HG03196 (cell line): ENCODE measurements around the gene DNAJB4.
A peak's percentile ranks its signal among the peaks of the same experiment; 100 is the strongest.

Source experiments
- ATAC-seq: cut with Tn5 transposase; IDR thresholded peaks from one replicate; pipeline ENCODE4 v1.9.1; 2021; ENCODE audit not compliant: unreplicated experiment

Gene DNAJB4

DNA sequence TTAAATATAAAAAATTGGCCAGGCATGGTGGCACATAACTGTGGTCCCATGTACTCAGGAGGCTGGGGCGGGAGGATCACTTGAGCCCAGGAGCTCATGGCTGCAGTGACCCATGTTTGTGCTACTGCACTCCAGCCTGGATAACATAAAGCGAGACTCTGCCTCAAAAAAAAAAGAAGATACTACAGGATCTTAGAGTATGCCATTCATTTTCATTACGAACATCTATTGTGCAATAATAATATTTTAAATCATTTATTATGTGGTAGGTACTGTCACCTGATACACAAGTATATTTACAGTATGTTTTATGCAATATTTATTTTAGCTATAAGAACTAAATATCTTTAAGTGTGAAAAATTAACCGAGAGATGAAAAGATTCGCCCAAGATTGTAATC lies 31.7 kb downstream of the DNAJB4 start:
- no peak for ATAC-seq

DNA sequence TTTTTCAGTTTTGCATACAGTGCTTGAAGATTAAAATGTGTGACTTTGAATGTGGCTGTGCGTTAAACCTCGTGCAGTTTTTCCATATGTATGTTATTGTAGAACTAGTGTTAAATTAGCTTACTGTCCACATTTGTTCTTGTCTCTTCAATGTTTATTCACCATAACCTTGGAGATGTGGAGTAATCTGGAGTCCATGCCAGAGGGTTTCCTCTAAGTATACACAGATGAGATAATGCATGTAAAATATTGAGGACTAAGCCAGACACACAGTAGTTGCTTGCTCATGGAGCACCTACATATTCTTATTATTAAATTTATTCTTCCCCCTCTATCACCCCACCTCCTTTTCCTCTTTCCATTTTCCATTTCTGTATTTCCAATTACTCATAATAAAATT lies 33.3 kb downstream of the DNAJB4 start:
- no peak for ATAC-seq

DNA sequence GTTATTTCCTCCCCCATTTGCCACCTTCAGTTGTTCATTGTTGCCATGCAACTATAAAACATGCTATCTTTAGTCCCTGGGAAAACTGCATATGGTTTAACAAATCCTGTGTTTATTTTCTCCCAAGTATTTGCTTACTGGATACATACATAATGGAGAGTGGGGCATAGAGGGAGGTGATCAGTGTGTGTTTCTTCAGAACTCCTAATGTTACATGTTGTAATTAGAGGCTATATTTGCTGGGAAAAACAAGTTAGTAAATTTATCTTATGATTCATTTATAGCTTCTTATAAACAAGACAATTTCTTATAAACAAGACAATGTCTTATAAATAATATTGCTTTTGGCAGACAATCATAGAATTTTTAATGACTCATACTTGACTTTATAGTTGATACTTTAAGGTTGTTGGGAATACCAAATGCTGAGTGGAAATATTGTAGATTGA lies 33.8 kb downstream of the DNAJB4 start:
- ATAC-seq = no peak

DNA sequence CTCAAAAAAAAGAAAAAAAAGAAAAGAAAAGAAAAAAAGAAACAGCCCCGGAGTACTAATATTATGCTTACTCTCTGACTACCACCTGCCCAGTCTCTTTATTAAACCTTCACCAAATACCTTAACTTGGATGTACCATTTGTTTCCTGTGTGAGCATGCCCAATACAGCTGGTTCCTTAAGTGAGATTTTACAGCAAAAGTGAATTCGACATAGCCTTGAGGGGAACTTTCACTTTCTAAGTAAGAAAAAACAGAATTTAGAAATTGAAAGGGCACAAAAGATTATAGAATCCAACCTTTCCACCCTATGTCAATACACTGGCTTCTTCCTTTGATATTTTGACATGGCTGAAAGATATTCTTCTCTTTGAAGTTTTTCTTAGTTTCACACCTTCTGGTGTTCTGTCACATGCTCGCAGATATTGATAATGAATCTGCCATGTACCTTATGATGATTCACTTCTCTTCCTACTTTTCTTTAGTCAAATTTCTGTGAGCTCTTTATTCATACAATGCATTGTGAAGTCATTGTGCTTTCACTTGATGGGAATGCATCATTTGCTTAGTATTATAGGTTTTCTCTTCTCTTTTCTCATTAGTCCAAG lies 35.8 kb downstream of the DNAJB4 start:
- no peak for ATAC-seq

DNA sequence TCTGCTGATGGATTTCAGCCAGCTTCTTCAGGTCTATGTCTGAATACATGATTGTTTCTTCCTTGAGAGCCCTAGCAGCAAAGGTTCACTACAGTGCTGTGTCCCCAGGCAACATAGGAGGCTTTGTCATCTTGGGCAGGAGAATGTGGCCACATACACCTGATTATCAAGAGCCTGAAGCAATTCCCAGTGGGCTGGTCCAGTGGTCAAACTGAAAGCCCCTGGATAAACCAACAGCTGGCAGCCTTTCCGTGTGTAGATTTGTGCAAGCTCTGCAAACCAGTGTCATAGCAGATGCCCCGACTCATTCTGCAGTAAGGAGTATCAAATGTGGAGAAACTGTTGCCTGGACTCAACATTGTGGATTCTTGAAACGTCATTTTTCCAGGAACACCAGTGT lies 38.7 kb downstream of the DNAJB4 start:
- no peak for ATAC-seq

DNA sequence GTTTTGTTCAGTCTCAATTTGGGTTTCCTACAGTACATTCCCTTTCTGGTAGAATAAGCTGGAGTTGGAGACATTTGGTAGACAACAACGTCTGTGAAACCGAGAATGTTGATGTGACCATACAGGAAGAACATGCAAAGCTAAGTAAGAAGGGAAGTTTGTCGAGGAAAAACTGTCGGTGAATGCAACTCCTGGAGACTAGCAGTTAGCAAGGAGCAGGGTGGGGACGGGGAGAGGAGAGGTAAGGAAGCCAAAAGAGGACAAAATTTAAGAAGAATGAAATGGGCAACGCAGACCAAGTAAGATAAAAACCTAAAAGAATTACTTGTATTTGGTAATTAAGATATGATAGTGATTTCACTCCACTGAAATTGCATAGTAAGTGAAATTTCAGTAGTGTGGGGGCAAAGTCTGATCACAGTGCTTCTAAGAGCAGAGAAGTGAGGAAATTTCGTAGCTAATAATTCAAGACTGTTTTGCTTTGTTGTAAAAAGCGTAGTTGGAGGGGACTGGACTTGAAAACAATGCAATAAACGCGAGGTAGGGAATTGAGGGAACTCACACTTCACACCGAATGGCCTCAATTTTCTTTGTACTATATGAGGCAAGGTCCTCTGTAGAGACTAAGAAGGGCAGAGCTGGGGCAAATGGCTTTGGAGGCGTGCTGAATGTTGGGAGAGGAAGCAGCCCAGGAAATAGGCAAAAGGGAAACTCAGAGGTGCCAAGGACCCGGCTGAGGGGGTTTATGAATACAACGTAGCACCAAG lies 40.2 kb downstream of the DNAJB4 start:
- ATAC-seq = no peak

DNA sequence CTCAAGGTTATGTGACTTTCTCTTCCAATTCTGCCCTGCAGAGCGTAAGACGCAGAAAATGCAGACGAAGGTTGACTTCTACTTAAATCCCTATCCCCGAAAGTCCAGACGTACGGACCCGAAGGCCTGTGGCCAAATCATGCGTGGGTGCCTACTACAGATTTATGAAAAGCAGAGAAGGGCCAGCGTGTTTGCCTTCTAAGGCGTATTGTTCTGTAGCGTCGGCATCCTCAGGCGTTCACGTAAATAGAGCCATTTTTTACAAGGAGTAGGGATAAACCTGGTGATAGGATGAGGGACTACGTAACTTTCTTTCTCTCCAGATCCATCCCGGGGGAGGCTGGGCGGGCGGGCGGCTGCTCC lies 40.8 kb downstream of the DNAJB4 start:
- no peak for ATAC-seq

DNA sequence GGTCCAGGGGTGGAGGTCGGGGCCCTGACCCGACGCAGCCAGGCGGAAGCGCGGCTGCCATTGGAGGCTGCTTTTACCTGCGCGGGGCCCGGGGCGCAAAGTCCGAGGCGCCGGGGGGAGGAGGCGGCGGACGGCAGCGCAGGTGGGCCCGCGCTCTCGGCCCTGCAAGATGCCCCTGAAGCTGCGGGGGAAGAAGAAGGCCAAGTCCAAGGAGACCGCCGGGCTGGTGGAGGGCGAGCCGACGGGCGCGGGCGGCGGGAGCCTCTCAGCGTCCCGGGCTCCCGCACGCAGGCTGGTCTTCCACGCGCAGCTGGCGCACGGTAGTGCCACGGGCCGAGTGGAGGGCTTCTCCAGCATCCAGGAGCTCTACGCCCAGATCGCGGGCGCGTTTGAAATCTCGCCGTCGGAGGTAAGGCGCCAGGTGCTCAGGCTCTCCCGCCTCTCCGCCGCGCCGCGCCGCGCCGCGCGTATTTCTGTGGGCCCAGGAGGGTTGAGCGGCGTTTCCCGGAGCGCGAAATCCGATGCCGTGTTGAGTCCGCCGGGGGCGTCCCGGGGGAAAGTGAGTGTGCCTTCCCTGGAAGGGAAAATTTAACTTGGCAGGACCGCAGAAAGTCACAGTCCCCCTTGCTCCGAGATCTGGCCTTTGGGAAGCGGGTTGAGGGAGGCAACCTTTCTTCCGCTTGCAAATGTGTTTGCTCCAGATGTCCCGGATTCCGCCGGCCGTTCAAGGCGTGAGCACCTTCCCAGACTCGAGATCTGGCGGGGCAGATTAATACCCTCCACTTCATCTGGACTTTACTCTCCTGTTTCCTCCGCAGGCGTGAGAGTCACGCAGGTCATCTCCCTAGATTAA lies 41.4 kb downstream of the DNAJB4 start, which contains the start of gene GIPC2:
GIPC2 (plus strand) TSS at position 41 of the 853 bp plus-strand sequence; CDS start at position 170, 129 bp downstream.
- no peak for ATAC-seq

DNA sequence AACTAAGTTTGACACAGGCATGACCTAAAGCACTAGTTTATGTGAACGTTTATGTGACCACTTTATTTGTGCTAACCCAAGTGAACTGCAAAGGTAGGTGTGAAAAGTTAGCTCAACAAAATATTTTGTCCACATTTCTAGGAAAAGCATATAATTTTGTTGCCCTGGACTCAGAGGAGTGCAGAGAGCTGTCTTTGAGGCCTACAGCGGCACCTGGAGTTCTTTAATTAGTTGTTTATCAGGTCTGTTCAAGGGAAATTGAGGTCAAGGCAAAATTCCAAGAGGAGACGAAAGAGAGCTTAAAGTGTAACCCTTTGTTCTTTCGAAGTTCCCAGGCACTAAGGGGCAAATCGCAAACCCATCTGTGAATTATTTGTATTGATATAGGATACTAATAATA lies 42.4 kb downstream of the DNAJB4 start:
- ATAC-seq = no peak

DNA sequence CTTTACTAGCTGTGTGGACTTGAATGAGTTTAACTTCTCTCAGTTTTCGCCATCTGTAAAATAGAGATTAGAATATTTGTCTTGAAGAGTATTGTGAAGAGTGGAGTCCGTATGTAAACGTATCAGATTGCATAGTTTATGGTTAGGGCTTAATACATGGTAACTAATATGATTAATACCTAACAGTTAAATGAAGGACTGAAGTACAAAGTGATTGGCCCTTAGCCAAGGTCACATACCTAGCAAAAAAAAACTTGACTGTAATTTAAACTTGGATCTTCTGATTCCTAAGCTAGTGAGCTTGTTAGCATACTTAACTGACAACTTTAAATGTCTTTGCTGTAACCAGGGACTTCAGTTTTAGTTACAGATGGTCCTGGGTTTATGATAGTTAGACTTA lies 42.9 kb downstream of the DNAJB4 start:
- ATAC-seq = no peak

DNA sequence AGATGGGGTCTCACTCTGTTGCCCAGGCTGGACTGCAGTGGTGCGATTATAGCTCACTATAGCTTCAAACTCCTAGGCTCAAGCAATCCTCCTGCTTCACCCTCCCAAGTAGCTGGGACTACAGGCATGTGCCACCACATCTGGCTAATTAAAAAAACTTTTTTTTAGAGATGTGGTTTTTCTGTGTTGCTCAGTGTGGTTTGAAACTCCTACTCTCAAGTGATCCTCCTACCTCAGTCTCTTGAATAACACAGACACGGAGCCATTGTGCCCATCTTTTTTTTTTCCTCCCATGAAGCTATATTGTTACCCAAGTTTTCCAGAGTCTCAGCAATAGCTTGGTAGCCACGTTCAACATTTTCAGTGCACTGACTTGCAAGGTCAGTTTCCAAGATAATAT lies 43.7 kb downstream of the DNAJB4 start:
- ATAC-seq = no peak

DNA sequence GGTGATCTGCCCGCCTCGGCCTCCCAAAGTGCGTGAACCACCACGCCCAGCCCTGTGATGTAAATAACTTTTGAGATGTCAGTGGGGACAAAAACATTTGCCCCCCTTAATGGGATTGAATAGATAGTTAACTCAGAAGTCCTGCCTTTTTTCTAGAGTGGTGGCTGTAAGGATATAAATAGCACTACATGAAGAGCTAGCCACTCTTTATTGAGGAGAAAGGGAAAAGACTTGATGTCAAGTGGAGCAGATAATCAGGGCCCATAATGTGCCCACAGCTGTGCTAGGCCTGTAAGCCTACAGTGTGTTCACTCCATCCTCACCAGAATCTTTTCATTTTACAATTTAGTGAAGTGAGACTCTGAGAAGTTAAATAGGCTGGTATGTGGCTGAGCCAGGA lies 44.7 kb downstream of the DNAJB4 start:
- ATAC-seq = no peak

DNA sequence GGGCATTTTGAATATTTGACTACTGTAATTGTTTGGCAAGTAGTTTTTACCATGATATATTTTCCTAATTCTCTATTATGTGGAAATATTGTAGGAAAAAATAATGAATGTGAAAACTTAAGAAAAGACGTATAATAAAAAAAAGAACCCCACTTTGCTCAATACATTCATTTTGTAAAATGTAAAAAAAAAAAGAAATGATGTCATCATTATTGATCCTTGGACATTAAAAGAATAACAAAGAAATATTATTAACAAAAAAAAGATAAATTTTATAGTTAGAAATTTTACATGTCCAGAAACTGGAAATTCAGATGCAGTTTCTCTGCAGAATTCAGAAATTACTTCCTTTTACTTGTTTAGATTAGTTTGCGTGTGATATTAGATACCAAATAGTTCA lies 46.3 kb downstream of the DNAJB4 start:
- no peak for ATAC-seq

DNA sequence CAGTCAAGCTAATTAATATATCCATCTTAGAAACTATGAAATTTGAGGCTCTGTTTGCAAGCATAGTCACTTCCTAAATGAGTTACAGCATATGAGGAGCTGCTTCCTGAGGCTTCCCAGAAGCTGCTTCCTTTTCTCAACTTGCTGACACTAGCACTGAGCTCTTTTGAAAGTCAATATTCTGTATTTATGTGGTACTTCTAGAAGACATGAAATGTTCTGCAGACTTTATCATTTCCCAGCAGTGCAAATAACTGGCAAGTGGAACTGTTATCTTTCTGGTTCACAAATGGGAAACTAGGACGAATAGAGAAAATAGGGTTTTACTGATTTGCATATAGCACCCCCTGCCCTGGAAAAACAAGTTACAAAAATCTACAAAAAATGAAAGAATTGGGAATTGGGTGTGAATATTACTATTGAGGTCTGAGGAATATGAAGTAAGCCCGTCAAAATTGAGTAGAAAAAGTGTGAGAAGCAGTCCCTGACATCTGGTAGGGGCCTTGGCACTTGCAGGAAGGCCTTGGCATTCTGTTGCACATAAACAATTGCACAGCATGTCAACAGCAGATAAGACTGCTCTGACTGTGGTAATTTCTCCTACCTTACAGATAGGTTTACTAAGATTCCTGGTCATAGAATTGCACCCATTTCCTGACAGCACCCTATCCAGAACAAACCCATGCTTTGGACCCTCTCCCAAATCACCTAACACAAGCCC lies 48.1 kb downstream of the DNAJB4 start:
- no peak for ATAC-seq

DNA sequence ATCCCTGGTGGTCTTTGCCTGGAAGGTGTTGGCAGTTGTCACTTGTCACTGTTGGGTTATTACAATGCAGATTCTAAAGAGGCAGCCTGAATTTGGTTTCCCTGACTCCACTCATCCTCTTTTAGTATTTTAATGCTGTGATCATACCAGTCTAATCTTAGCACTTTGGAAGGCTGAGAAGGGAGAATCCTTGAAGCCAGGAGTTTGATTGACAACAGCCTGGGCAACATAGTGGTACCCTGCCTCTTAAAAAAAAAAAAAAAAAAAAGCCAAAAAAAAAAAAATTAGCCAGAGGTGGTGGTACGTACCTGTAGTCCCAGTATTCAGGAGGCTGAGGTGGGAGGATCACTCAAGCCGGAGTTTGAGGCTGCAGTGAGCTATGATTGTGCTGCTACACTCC lies 48.8 kb downstream of the DNAJB4 start:
- ATAC-seq = no peak

DNA sequence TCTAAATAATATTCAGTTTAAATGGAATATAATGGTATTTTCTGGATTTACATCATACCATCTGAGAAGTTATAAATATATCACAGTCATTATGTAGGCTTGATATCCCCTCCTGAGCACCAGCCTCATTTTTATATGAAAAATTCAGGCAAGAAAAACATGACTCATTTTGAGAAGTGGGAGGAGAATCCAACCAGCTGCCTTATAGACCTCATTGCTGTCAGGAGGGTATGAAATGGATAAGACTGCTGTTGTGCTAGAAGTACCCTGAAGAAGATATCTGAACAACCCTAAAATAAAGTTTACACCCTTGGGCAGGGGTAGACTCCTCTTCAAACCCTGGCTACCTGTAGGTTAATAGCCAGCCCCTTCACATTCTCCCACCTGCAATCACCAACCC lies 49.8 kb downstream of the DNAJB4 start:
- ATAC-seq = no peak

DNA sequence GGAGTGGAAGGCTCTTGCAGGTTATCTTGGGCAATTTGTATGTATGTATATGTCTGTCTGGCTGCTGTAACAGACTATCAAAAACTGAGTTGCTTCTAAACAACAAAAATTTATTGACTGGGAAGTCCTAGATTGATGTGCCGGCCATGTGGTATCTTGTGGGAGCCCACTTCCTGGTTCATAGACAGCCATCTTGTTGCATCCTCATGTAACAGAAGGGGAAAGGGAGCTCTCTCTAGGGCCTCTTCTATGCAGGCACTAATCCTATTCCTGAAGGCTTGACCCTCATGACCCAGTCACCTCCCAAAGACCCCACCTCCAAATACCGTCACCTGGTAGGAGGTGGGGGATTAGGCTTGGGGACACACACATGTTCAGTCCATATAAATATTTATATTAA lies 50.2 kb downstream of the DNAJB4 start:
- no peak for ATAC-seq

DNA sequence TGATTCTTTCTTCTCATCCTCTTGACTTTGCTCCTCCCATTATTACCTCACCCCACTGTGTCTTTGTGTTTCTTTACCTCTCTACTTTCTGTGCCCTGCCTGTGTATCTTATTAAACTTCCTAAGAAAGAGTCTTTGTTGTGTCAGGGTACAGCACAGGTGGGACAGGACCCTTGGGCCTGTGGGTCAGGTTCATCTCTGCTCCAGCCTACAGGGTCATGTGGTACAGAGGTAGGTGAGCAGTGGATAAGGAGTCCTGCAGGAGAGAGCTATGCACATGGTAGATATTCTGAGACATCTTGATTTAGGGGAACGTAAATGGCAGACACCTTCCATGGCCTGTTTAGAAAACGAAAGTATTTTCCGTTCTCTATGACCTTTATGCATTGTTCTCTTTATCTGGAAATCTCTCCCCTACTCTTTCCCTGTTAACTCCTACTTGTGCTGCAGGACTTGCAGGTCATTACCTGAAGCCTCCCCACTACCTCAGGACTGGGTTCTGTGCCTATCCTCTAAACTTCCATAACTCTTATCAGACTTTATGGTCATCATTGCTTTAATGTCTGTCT lies 50.9 kb downstream of the DNAJB4 start:
- no peak for ATAC-seq

DNA sequence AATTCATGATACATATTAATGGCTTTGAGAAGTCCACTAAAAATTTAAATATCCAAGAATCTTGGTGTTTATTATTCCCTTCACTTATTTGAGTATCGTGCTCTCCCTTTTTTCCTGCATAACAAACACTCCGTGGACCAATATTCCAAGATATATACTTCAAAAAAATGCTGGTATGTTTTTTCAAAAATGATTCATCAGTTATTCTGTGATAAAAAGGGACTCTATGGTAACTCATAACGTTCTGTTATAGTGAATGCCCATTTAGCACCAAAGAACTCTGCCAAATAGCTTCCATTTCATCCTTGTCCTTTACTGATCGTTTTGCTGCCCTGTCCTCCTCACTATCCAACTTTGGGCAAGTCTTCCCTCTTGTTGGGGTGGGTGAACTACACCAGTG lies 53.9 kb downstream of the DNAJB4 start:
- ATAC-seq = no peak

DNA sequence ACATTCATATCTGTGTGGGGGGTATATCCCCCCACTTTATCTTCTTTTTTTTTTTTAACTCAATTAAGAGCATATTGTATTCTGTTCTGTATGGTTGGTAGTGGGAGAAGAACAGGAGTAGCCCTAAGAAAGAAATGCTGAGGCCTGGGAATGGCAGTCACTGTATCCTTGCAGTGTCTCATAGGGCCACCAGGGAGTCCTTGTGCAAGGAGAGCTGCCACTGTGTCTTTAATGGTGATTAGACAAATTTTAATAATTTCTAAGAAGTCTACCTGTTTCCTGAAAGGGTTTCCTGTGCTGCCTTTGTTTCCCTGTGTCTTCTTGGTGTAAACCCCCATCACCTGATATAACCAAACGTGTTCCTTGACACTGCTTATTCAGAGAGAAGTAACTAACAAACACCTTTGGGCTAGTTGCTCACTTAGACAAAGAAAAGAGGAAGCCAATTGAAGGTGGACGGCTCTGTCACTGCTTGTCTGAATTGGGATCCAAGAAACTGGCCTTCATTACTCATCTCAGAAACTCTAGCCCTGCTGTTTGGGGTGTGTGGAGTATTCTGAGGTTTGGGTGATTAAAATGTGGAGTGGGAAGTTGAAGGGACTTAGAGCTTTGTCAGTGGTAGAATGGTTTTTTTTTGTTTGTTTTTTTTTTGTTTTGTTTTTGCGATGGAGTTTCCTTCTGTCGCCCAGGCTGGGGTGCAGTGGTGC lies 56.3 kb downstream of the DNAJB4 start:
- peak; percentile 68 for ATAC-seq
